Activated T-helper 2 cell treated with anti-CD3 and anti-CD28 coated beads, Interferon-gamma antibody, Interleukin-2, Interleukin-4, amounts not matched to agents 10 μg/mL and 5 μg/mL and 100 μg/mL, durations not matched to agents 14 hours and 24 hours and 36 hours (primary cell): ENCODE results near the gene PRR20G. TPM values are rescaled to one million over a fixed set of nuclear protein-coding genes. Genes with fewer than 3 reads are reported as not detected.
"Not testable (repeated sequence)": the region's sequence is repeated elsewhere in the genome, so short reads cannot be mapped to it uniquely, and the experiment has no call there.

Source experiments
- DNase-seq: peaks from one replicate; pipeline ENCODE4 v3.0.0; 2021; ENCODE audit warnings: low spot score
- H3K27ac Mint-ChIP-seq: one replicate; pipeline ENCODE4 v1.8.0; 2021; ENCODE audit warnings: mixed read lengths
- H3K27me3 Mint-ChIP-seq: one replicate; pipeline ENCODE4 v1.8.0; 2021; ENCODE audit warnings: low read depth, mixed read lengths
- H3K36me3 Mint-ChIP-seq: one replicate; pipeline ENCODE4 v1.8.0; 2021; ENCODE audit warnings: low read depth, mixed read lengths
- H3K4me1 Mint-ChIP-seq: one replicate; pipeline ENCODE4 v1.8.0; 2021; ENCODE audit warnings: low read depth, mixed read lengths
- H3K4me3 Mint-ChIP-seq: one replicate; pipeline ENCODE4 v1.8.0; 2021; ENCODE audit warnings: low read depth, mild to moderate bottlenecking, moderate library complexity, mixed read lengths
- H3K9me3 Mint-ChIP-seq: one replicate; pipeline ENCODE4 v1.8.0; 2021; ENCODE audit warnings: mixed read lengths
- intact Hi-C: fragments of 100-400 bp; cut with micrococcal nuclease; formaldehyde crosslinking; loops from one replicate; pipeline ENCODE4 v1.15.1; 2023
- total RNA-seq: library from RNA; stranded (reverse); gene quantifications from 2 replicates; pipeline ENCODE4 v1.2.3, GENCODE V29; 2022

Gene PRR20G
- total RNA-seq, 1 donor from 2014 or later, result not detected

DNA sequence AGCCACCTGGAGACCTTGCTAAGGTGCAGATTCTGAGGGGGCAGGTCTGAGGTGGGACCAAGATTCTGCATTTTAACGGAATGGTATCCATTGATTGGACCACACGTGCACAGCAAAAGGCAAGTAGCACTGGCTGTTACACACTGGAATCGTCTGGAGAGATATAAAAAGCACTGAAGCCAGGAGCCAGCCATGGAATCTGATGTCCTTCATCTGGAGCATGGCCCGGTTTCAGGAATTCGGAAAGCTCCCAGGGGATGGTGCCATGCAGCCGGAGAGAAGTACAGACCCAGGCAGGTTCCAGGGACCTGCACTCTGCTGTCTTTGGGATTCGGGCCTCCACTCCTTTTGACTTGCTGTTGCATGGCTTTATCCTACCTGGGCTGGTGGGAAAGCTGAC lies 28.8 kb upstream of the PRR20G start:
- Mint-ChIP-seq H3K4me1 (no peaks in the 10 kb centered on the region), H3K9me3 (no peaks in the 10 kb centered on the region), H3K27ac (no peak overlapping the region), H3K4me3 (no peak overlapping the region), H3K36me3 (no peaks in the 10 kb centered on the region), H3K27me3 (peaks cover 4% of the 10 kb centered on the region)
- no peak for DNase-seq
- intact Hi-C loops, result no loop called here

DNA sequence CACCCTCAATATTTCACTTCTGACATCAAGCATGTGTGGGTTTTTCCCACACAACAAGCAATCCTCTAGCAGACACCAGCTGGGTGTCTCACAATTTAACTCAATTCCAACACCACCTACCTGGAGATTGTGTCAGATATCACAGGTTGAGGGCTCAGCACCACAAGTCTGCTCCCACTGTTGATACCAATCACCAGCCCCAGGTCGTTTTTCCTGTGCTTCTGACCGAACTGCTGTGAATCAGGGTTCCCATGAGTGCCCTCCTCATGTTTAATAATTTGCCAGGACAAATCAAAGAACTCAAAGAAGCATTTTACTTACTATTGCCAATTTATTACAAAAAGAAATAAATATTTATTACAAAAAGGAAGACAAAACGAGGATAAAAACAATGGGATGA lies 25.0 kb upstream of the PRR20G start:
- H3K4me1 Mint-ChIP-seq, result no peaks in the 10 kb centered on the region
- H3K27ac Mint-ChIP-seq, result no peak overlapping the region
- intact Hi-C loops, result no loop called here
- no peak for DNase-seq
- no peaks in the 10 kb centered on the region for H3K9me3 Mint-ChIP-seq
- H3K27me3 Mint-ChIP-seq, result peaks cover 6% of the 10 kb centered on the region
- H3K4me3 Mint-ChIP-seq, result no peak overlapping the region
- no peaks in the 10 kb centered on the region for H3K36me3 Mint-ChIP-seq

GRCh38 chr3:127308821-127309220 lies 21.0 kb upstream of the PRR20G start:
- H3K27me3 Mint-ChIP-seq, H3K9me3 Mint-ChIP-seq, intact Hi-C loops, H3K36me3 Mint-ChIP-seq, DNase-seq, H3K4me3 Mint-ChIP-seq, H3K4me1 Mint-ChIP-seq, H3K27ac Mint-ChIP-seq: not testable (repeated sequence)

GRCh38 chr3:127307916-127308315 lies 20.1 kb upstream of the PRR20G start:
- intact Hi-C loops, result no loop called here
- H3K27me3 Mint-ChIP-seq, result peaks cover 6% of the 10 kb centered on the region
- H3K4me1 Mint-ChIP-seq, result no peaks in the 10 kb centered on the region

DNA sequence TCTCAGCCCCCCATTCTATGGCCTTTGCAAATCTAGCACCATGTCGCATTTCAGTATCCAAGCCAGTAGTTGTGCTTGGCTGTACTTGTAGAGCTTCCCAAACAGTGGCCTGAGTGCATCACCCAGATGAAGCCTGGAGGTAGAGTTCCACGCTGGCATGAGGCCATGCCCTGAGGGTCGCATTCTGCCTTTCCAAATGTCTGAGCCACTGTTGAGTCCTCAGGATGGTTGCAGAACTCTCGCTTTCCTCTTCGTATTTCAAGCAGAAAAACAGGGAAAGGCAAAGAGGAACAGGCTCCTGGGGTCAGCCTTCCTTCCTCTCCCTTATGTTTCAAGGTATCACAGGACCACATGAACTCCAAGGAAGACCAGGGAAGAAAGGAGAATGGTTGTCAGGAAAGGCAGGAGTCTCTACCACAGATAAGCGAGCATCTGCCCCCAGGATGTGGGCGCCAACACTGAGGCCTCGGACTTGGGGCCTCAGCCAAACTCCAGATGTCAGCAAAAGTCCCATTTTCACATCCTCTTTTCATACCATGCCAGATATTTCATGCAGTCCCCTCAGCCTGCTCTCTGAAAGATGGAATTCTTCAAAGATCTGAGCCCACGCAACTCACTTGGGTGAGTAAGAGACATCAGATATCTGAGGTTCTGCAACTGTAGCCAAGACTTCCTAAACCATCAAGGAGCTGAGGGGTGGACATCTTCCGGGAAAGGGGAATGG lies 19.4 kb upstream of the PRR20G start:
- Mint-ChIP-seq H3K27me3 (peaks cover 4% of the 10 kb centered on the region), H3K4me1 (no peaks in the 10 kb centered on the region), H3K36me3 (no peaks in the 10 kb centered on the region), H3K27ac (no peak overlapping the region), H3K4me3 (no peak overlapping the region), H3K9me3 (no peaks in the 10 kb centered on the region)
- intact Hi-C loops, result no loop called here
- DNase-seq, result no peak

More at GRCh38 chr3:127307916-127308315, 20.1 kb upstream of the PRR20G start:
- Mint-ChIP-seq H3K9me3 (no peaks in the 10 kb centered on the region), H3K27ac (no peak overlapping the region), H3K4me3 (no peak overlapping the region), H3K36me3 (no peaks in the 10 kb centered on the region)
- DNase-seq, result no peak

DNA sequence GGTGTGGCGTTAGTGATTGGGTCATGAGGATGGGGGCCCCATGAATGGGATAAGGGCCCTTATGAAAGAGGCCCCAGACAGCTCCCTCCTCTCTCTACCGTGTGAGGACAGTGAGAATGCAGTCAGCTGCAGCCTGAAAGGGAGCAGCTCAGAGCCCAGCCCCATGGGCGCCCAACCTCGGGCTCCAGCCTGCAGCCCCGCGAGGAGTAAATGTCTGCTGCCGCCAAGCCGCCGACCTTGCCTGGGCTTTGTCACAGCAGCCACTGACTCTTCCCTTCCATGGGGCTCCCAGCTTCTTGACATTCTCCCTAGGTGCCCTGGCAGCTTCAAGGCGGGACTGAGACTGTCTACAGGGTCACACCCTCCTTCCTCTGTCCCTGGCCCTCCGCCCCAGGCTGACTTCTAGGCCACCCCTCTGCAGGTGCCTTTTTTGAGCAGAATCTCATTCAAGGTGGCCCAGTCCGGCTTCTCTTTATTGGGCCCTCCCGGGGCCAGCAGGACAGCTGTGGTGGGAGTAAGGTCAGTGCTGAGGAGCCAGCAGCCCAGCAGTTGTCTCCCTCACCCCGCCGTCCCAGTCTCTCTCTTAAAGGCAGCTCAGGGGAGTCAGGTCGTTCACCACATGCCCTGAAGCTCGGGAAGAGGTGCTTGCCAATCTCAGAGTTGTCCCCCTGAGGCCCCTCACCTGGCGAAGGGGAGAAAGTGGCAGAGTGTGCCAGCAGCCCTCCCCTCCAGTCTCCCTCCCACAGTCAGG lies 18.7 kb upstream of the PRR20G start:
- H3K36me3 Mint-ChIP-seq, result no peaks in the 10 kb centered on the region

DNA sequence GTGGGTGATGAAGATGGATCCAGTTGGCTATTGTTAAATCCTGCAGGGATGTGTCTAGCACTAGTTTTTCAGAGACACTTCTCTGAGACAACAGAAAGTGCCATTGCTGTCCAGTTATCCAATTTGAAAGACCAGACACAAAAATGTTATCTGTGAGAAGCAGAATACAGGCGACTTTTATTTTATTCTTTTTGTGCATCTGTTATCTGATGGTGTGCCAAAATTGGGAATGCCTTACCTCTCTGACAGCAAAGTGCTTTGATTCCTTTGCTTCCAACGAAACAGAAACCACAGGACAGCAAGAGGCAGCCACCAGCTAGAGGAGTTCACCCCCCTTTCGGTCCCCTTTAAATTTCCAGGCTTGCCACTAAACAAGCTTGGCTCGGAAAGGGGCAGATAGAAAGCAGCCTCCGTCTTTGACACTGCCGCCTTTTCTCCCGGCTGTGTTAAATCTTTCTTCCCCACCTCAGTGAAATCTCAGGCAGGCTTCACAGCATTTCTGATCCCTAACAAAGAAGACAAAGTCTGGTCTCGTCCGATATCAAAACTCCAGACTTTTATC lies 17.7 kb upstream of the PRR20G start:
- Mint-ChIP-seq H3K9me3 (no peaks in the 10 kb centered on the region), H3K27me3 (no peaks in the 10 kb centered on the region), H3K27ac (no peak overlapping the region), H3K36me3 (no peaks in the 10 kb centered on the region), H3K4me3 (no peak overlapping the region), H3K4me1 (no peaks in the 10 kb centered on the region)
- intact Hi-C loops, result no loop called here
- DNase-seq, result no peak

More for the DNA sequence above, 18.7 kb upstream of the PRR20G start:
- peaks cover under 1% of the 10 kb centered on the region for H3K27me3 Mint-ChIP-seq
- DNase-seq, result no peak
- H3K27ac Mint-ChIP-seq, result no peak overlapping the region
- H3K4me1 Mint-ChIP-seq, result no peaks in the 10 kb centered on the region
- H3K4me3 Mint-ChIP-seq, result no peak overlapping the region
- no peaks in the 10 kb centered on the region for H3K9me3 Mint-ChIP-seq
- intact Hi-C loops, result no loop called here

GRCh38 chr3:127304121-127304744 lies 16.4 kb upstream of the PRR20G start:
- Mint-ChIP-seq H3K4me3 (no peak overlapping the region), H3K36me3 (no peaks in the 10 kb centered on the region), H3K27me3 (no peaks in the 10 kb centered on the region), H3K4me1 (no peaks in the 10 kb centered on the region), H3K9me3 (no peaks in the 10 kb centered on the region), H3K27ac (no peak overlapping the region)
- intact Hi-C loops, result no loop called here
- no peak for DNase-seq

GRCh38 chr3:127299276-127299675 lies 11.4 kb upstream of the PRR20G start:
- intact Hi-C loops, result no loop called here
- H3K27me3 Mint-ChIP-seq, result no peaks in the 10 kb centered on the region
- no peaks in the 10 kb centered on the region for H3K36me3 Mint-ChIP-seq
- no peaks in the 10 kb centered on the region for H3K4me1 Mint-ChIP-seq
- no peak for DNase-seq
- no peaks in the 10 kb centered on the region for H3K9me3 Mint-ChIP-seq
- H3K27ac Mint-ChIP-seq, result no peak overlapping the region
- H3K4me3 Mint-ChIP-seq, result no peak overlapping the region

DNA sequence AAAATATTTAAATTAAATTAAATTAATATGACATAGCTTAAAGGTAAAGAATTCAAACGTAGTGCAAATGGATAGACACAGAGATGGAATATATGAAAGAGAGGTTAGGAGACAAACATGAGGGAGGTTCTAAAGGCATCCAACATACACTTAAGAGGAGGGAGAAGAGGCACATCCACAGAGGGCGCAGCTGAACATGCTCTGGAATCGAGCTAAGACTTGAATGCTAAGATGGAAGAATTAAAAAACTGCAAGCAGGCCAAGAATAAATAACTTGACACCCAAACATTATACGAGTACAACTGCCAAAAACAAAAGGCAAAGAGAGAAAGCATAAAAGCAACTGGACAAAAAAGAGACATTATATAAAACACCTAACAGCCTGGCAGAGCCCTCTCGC lies 9.1 kb upstream of the PRR20G start:
- Mint-ChIP-seq H3K9me3 (no peaks in the 10 kb centered on the region), H3K4me1 (no peaks in the 10 kb centered on the region), H3K27me3 (no peaks in the 10 kb centered on the region), H3K27ac (no peak overlapping the region), H3K4me3 (no peak overlapping the region), H3K36me3 (no peaks in the 10 kb centered on the region)
- intact Hi-C loops, result no loop called here
- no peak for DNase-seq

GRCh38 chr3:127296166-127296565 lies 8.3 kb upstream of the PRR20G start:
- no peaks in the 10 kb centered on the region for H3K36me3 Mint-ChIP-seq
- H3K27ac Mint-ChIP-seq, result no peak overlapping the region
- no peaks in the 10 kb centered on the region for H3K27me3 Mint-ChIP-seq
- no peak for DNase-seq
- intact Hi-C loops, result no loop called here
- no peaks in the 10 kb centered on the region for H3K4me1 Mint-ChIP-seq
- H3K4me3 Mint-ChIP-seq, result no peak overlapping the region
- H3K9me3 Mint-ChIP-seq, result peaks cover 5% of the 10 kb centered on the region

DNA sequence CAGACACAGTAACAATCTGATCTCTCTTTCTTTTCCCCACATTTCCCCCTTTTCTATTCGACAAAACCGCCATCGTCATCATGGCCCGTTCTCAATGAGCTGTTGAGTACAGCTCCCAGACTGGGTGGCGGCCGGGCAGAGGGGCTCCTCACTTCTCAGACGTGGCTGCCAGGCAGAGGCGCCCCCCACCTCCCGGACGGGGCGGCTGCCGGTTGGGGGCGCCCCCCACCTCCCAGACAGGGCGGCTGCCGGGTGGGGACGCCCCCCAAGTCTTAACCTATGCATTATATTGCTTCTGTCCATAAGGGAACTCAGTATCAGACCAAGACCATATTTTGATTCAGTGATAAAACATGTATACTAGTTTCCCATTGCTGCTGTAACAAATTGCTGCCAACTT lies 5.8 kb upstream of the PRR20G start:
- H3K36me3 Mint-ChIP-seq, H3K4me1 Mint-ChIP-seq, DNase-seq, H3K9me3 Mint-ChIP-seq, intact Hi-C loops, H3K4me3 Mint-ChIP-seq, H3K27ac Mint-ChIP-seq, H3K27me3 Mint-ChIP-seq: not testable (repeated sequence)

GRCh38 chr3:127291611-127292010 lies 3.8 kb upstream of the PRR20G start:
- intact Hi-C loops, result no loop called here
- peaks cover 5% of the 10 kb centered on the region for H3K9me3 Mint-ChIP-seq
- DNase-seq, result no peak
- H3K4me1 Mint-ChIP-seq, result no peaks in the 10 kb centered on the region
- no peaks in the 10 kb centered on the region for H3K27me3 Mint-ChIP-seq
- H3K27ac Mint-ChIP-seq, result no peak overlapping the region
- H3K4me3 Mint-ChIP-seq, result no peak overlapping the region
- H3K36me3 Mint-ChIP-seq, result no peaks in the 10 kb centered on the region
